ENCODE measurements around the gene RDH14. TPM values are rescaled to one million over a fixed set of nuclear protein-coding genes. Genes with fewer than 3 reads are reported as not detected.

RDH14 gene
- total and polyA plus RNA-seq, 4 donors, result 13.3 to 23.9 (median 15.6) TPM

DNA sequence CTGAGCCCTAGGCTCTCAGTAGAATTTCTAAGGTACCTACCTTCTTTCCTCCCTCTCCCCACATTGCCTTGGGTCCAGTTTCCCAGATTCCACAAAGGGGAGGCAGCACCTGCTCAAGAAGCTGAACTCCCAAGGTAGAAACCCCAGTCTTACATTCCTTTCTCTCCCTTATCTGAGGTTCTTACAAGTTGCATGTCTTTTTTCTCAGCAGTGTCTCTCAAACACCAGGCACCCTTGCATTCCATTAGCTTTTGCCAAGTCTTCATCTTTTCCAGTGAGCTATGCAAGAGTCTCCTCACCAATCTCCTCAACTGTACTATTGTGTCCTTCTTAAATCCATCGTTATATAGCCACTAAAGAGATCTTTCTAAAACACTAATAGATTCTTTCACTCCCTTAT lies 33.0 kb upstream of the RDH14 start:
- 96% methylated on average over 1 of the region's 1 CpG for WGBS

DNA sequence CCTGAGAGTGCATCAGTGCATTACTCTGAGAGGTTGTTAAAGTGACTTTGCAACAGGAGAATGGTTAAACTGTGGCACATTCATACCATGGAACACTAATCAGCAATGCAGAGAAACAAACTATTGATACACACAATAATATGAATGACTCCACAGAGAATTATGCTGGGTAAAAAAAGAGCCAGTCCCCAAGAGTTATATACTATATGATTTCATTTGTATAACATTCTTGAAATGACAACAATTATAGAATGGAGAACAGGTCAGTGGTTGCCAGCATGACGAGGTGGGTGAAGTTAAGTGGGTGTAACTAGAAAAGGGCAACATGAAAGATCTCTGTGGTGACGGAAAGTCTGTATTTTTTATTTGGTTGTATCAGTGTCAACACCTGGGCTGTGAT lies 31.9 kb upstream of the RDH14 start:
- no peak overlapping the region for H3K27ac ChIP-seq (ENCODE audit: low read depth in 1 of 2, low read length in 2 of 2)
- no peaks in the 10 kb centered on the region for H3K27me3 ChIP-seq (ENCODE audit: control insufficient read depth in 4 of 4, insufficient read depth in 4 of 4, low read length in 3 of 4)
- WGBS, result 93% methylated on average over 2 of the region's 2 CpGs
- no peaks in the 10 kb centered on the region for H3K9me3 ChIP-seq (ENCODE audit: control insufficient read depth in 4 of 4, low read length in 3 of 4)
- TF ChIP-seq HNF4G (IDR thresholded peaks at IDR 0.05) (no peak), RXRA (IDR thresholded peaks at IDR 0.05) (no peak), EGR1 (IDR thresholded peaks at IDR 0.05; ENCODE audit: low read depth in 2 of 2) (no peak), FOXA2 (IDR thresholded peaks at IDR 0.05) (no peak), NR2F2 (IDR thresholded peaks at IDR 0.05) (no peak), GABPA (IDR thresholded peaks at IDR 0.05 in 1 of 2, conservative IDR thresholded peaks at IDR 0.05 in 1 of 2) (no peak), SP1 (IDR thresholded peaks at IDR 0.05) (no peak), HNF4A (conservative IDR thresholded peaks at IDR 0.05) (no peak), YY1 (IDR thresholded peaks at IDR 0.05) (no peak), TAF1 (conservative IDR thresholded peaks at IDR 0.05) (no peak)
- TF ChIP-seq, protein P1, sequence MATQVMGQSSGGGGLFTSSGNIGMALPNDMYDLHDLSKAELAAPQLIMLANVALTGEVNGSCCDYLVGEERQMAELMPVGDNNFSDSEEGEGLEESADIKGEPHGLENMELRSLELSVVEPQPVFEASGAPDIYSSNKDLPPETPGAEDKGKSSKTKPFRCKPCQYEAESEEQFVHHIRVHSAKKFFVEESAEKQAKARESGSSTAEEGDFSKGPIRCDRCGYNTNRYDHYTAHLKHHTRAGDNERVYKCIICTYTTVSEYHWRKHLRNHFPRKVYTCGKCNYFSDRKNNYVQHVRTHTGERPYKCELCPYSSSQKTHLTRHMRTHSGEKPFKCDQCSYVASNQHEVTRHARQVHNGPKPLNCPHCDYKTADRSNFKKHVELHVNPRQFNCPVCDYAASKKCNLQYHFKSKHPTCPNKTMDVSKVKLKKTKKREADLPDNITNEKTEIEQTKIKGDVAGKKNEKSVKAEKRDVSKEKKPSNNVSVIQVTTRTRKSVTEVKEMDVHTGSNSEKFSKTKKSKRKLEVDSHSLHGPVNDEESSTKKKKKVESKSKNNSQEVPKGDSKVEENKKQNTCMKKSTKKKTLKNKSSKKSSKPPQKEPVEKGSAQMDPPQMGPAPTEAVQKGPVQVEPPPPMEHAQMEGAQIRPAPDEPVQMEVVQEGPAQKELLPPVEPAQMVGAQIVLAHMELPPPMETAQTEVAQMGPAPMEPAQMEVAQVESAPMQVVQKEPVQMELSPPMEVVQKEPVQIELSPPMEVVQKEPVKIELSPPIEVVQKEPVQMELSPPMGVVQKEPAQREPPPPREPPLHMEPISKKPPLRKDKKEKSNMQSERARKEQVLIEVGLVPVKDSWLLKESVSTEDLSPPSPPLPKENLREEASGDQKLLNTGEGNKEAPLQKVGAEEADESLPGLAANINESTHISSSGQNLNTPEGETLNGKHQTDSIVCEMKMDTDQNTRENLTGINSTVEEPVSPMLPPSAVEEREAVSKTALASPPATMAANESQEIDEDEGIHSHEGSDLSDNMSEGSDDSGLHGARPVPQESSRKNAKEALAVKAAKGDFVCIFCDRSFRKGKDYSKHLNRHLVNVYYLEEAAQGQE (IDR thresholded peaks at IDR 0.05), result no peak
- TF ChIP-seq, protein P2, sequence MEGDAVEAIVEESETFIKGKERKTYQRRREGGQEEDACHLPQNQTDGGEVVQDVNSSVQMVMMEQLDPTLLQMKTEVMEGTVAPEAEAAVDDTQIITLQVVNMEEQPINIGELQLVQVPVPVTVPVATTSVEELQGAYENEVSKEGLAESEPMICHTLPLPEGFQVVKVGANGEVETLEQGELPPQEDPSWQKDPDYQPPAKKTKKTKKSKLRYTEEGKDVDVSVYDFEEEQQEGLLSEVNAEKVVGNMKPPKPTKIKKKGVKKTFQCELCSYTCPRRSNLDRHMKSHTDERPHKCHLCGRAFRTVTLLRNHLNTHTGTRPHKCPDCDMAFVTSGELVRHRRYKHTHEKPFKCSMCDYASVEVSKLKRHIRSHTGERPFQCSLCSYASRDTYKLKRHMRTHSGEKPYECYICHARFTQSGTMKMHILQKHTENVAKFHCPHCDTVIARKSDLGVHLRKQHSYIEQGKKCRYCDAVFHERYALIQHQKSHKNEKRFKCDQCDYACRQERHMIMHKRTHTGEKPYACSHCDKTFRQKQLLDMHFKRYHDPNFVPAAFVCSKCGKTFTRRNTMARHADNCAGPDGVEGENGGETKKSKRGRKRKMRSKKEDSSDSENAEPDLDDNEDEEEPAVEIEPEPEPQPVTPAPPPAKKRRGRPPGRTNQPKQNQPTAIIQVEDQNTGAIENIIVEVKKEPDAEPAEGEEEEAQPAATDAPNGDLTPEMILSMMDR (IDR thresholded peaks at IDR 0.05; ENCODE audit: low read depth, low read length, missing input control), result no peak
- H3K4me1 ChIP-seq (ENCODE audit: control insufficient read depth in 4 of 4, insufficient read depth in 4 of 4, low read length in 3 of 4), result peaks cover 0 to 9% (median 3%) of the 10 kb centered on the region in 4 donors
- no peaks in the 10 kb centered on the region for H3K36me3 ChIP-seq (ENCODE audit: control insufficient read depth in 4 of 4, insufficient read depth in 3 of 4, low read depth in 1 of 4, low read length in 3 of 4)
- DNase-seq (ENCODE audit: low spot score), result no peak
- H3K9ac ChIP-seq (ENCODE audit: low read depth in 1 of 2, low read length in 2 of 2), result no peak overlapping the region
- H3K4me3 ChIP-seq (ENCODE audit: low read depth in 1 of 3, low read length in 3 of 3), result no peak overlapping the region

More for the DNA sequence above, 33.0 kb upstream of the RDH14 start:
- H3K36me3 ChIP-seq (ENCODE audit: control insufficient read depth in 4 of 4, insufficient read depth in 3 of 4, low read depth in 1 of 4, low read length in 3 of 4), result no peaks in the 10 kb centered on the region
- H3K9ac ChIP-seq (ENCODE audit: low read depth in 1 of 2, low read length in 2 of 2), result no peak overlapping the region
- DNase-seq (ENCODE audit: low spot score), result no peak
- H3K27me3 ChIP-seq (ENCODE audit: control insufficient read depth in 4 of 4, insufficient read depth in 4 of 4, low read length in 3 of 4), result no peaks in the 10 kb centered on the region
- H3K9me3 ChIP-seq (ENCODE audit: control insufficient read depth in 4 of 4, low read length in 3 of 4), result no peaks in the 10 kb centered on the region
- no peak overlapping the region for H3K4me3 ChIP-seq (ENCODE audit: low read depth in 1 of 3, low read length in 3 of 3)
- TF ChIP-seq TAF1 (conservative IDR thresholded peaks at IDR 0.05) (no peak), EGR1 (IDR thresholded peaks at IDR 0.05; ENCODE audit: low read depth in 2 of 2) (no peak), SP1 (IDR thresholded peaks at IDR 0.05) (no peak), NR2F2 (IDR thresholded peaks at IDR 0.05) (no peak), HNF4G (IDR thresholded peaks at IDR 0.05) (no peak), JUND (IDR thresholded peaks at IDR 0.05) (no peak), FOXA1 (IDR thresholded peaks at IDR 0.05) (no peak), FOXA2 (IDR thresholded peaks at IDR 0.05) (no peak), RXRA (IDR thresholded peaks at IDR 0.05) (no peak), RAD21 (IDR thresholded peaks at IDR 0.05) (no peak), YY1 (IDR thresholded peaks at IDR 0.05) (no peak)
- TF ChIP-seq, protein P3, sequence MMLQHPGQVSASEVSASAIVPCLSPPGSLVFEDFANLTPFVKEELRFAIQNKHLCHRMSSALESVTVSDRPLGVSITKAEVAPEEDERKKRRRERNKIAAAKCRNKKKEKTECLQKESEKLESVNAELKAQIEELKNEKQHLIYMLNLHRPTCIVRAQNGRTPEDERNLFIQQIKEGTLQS (IDR thresholded peaks at IDR 0.05), result no peak
- TF ChIP-seq, protein P2 (IDR thresholded peaks at IDR 0.05; ENCODE audit: low read depth, low read length, missing input control), result no peak
- TF ChIP-seq, protein P4, sequence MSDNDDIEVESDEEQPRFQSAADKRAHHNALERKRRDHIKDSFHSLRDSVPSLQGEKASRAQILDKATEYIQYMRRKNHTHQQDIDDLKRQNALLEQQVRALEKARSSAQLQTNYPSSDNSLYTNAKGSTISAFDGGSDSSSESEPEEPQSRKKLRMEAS (IDR thresholded peaks at IDR 0.05), result no peak
- TF ChIP-seq, protein P1 (IDR thresholded peaks at IDR 0.05), result no peak
- H3K27ac ChIP-seq (ENCODE audit: low read depth in 1 of 2, low read length in 2 of 2), result no peak overlapping the region
- peaks cover 6 to 20% (median 14%) of the 10 kb centered on the region in 4 donors for H3K4me1 ChIP-seq (ENCODE audit: control insufficient read depth in 4 of 4, insufficient read depth in 4 of 4, low read length in 3 of 4)
